ENCODE results near the gene CTIF. TPM values are rescaled to one million over a fixed set of nuclear protein-coding genes. Genes with fewer than 3 reads are reported as not detected.

Gene CTIF
- total RNA-seq, 1 donor = 86.4 TPM

- H3K4me3 ChIP-seq (ENCODE audit: low read depth, low read length) = no peak overlapping the region
- TF ChIP-seq CTCF (IDR thresholded peaks at IDR 0.05; ENCODE audit: insufficient read depth, low read depth, low read length) = no peak
- no peak for DNase-seq (ENCODE audit: low read depth)
Measured at GRCh38 chr18:48573632-48574283, 34.9 kb downstream of the CTIF start.

GRCh38 chr18:48574667-48575300 lies 36.0 kb downstream of the CTIF start:
- TF ChIP-seq CTCF (IDR thresholded peaks at IDR 0.05; ENCODE audit: insufficient read depth, low read depth, low read length) = no peak
- no peak for DNase-seq (ENCODE audit: low read depth)
- no peak overlapping the region for H3K4me3 ChIP-seq (ENCODE audit: low read depth, low read length)

GRCh38 chr18:48575301-48575657 lies 36.4 kb downstream of the CTIF start:
- DNase-seq (ENCODE audit: low read depth) = no peak
- TF ChIP-seq CTCF (IDR thresholded peaks at IDR 0.05; ENCODE audit: insufficient read depth, low read depth, low read length) = no peak
- H3K4me3 ChIP-seq (ENCODE audit: low read depth, low read length) = no peak overlapping the region

GRCh38 chr18:48575658-48576456 lies 37.0 kb downstream of the CTIF start:
- DNase-seq (ENCODE audit: low read depth) = no peak
- TF ChIP-seq CTCF (IDR thresholded peaks at IDR 0.05; ENCODE audit: insufficient read depth, low read depth, low read length) = no peak
- no peak overlapping the region for H3K4me3 ChIP-seq (ENCODE audit: low read depth, low read length)

- no peak overlapping the region for H3K4me3 ChIP-seq (ENCODE audit: low read depth, low read length)
- no peak for TF ChIP-seq CTCF (IDR thresholded peaks at IDR 0.05; ENCODE audit: insufficient read depth, low read depth, low read length)
- no peak for DNase-seq (ENCODE audit: low read depth)
Measured at GRCh38 chr18:48576457-48576771, 37.6 kb downstream of the CTIF start.

GRCh38 chr18:48577478-48578190 lies 38.8 kb downstream of the CTIF start:
- no peak overlapping the region for H3K4me3 ChIP-seq (ENCODE audit: low read depth, low read length)
- TF ChIP-seq CTCF (IDR thresholded peaks at IDR 0.05; ENCODE audit: insufficient read depth, low read depth, low read length) = no peak
- DNase-seq (ENCODE audit: low read depth) = no peak

Measured in fibroblast of villous mesenchyme (primary cell).